Measurements from ENCODE around the gene MLLT6.

Gene MLLT6

DNA sequence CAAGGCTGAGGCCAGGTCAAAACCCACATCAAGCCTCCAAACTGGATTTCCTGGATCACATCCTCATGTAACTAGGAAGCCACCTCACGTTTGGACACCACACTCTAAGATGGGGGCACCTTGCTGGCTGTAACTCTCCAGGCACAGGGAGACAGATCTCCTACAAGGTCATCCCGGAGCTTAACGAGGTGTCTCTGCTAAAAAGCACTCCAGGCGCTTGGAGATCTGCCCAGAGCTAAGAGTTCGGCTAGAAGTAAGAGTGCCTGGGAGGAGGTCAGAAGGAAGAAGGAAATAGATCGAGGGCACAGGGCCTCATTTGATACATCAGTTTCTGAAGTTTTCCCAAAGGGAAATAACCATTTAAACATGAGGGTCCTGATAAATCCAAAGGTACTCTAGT lies 63.3 kb downstream of the MLLT6 start:
- DNase-seq (ENCODE audit: low spot score), result no peak

- DNase-seq (ENCODE audit: low spot score), result no peak
Measured at GRCh38 chr17:38773258-38773657, 68.2 kb downstream of the MLLT6 start.

DNA sequence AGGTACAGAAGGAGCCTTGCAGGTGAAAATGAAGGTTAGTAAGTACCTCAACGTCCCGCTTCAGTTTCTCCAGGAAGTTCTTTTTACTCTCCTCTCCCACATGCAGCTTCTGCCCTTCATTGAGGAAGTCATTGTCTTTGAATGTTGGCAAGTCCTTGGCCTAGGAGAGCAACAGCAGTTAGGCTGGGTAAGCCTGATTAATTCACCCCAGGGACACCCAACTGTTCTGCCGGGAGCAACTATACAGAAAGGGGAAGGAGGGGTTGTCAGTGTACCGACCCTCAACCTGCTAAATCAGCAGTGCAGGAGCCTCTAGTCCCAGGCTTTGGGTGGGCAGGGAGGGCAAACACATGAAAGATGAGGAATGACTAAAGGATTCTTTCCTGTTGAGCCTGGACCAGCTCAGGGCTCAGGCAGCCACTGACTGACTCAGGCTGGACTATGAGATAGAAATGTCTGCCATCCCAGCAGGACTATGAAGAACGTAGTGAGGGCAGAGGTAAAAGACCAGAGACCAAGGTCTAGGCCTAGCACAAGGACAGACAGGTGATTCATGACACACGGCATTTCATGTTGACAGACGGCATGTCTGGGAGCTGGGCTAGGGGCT lies 72.7 kb downstream of the MLLT6 start:
- DNase-seq (ENCODE audit: low spot score), result no peak

Data from pons (tissue), 1 donor.